ENCODE measurements around the gene GEN1.
A peak's percentile ranks its signal among the peaks of the same experiment; 100 is the strongest.

The GEN1 gene

GRCh38 chr2:17754773-17755425 is 961 bp downstream of the GEN1 start:
- peak; percentile 47 for DNase-seq

- no peak for DNase-seq
Observed at GRCh38 chr2:17756668-17757067, 2.7 kb downstream of the GEN1 start.

- no peak for DNase-seq
Observed at GRCh38 chr2:17757321-17757720, 3.4 kb downstream of the GEN1 start.

- no peak for DNase-seq
Observed at GRCh38 chr2:17758118-17758517, 4.2 kb downstream of the GEN1 start.

GRCh38 chr2:17759805-17760204 is 5.9 kb downstream of the GEN1 start:
- no peak for DNase-seq

- DNase-seq: no peak
Observed at GRCh38 chr2:17762451-17762850, 8.5 kb downstream of the GEN1 start.

GRCh38 chr2:17763641-17764333 is 9.8 kb downstream of the GEN1 start:
- no peak for DNase-seq

- no peak for DNase-seq
Observed at GRCh38 chr2:17765398-17765797, 11.5 kb downstream of the GEN1 start.

- no peak for DNase-seq
Observed at GRCh38 chr2:17768894-17769293, 15.0 kb downstream of the GEN1 start.

- no peak for DNase-seq
Observed at GRCh38 chr2:17771956-17772355, 18.0 kb downstream of the GEN1 start.

GRCh38 chr2:17772532-17772931 is 18.6 kb downstream of the GEN1 start:
- no peak for DNase-seq

GRCh38 chr2:17780546-17780945 is 26.6 kb downstream of the GEN1 start:
- DNase-seq: no peak

- DNase-seq: no peak
Observed at GRCh38 chr2:17781482-17781881, 27.5 kb downstream of the GEN1 start.

- peak; percentile 11 for DNase-seq
Observed at GRCh38 chr2:17786727-17787126, 32.8 kb downstream of the GEN1 start.

- no peak for DNase-seq
Observed at GRCh38 chr2:17788773-17789172, 34.8 kb downstream of the GEN1 start.

GRCh38 chr2:17790536-17790935 is 36.6 kb downstream of the GEN1 start:
- no peak for DNase-seq

GRCh38 chr2:17791121-17791816 is 37.3 kb downstream of the GEN1 start:
- no peak for DNase-seq

- no peak for DNase-seq
Observed at GRCh38 chr2:17791817-17792130, 37.8 kb downstream of the GEN1 start.

GRCh38 chr2:17792515-17792914 is 38.6 kb downstream of the GEN1 start:
- no peak for DNase-seq

- DNase-seq: peak; percentile 15
Observed at GRCh38 chr2:17793296-17793695, 39.4 kb downstream of the GEN1 start.

GRCh38 chr2:17793803-17794354 is 39.9 kb downstream of the GEN1 start:
- DNase-seq: no peak

- no peak for DNase-seq
Observed at GRCh38 chr2:17795309-17795708, 41.4 kb downstream of the GEN1 start.

- peak; percentile 49 for DNase-seq
Observed at GRCh38 chr2:17798338-17798737, 44.4 kb downstream of the GEN1 start.

All from NCI-H82 (cell line).